Measurements from ENCODE around the gene PDE4A. TPM values are rescaled to one million over a fixed set of nuclear protein-coding genes. Genes with fewer than 3 reads are reported as not detected.

Gene PDE4A
- total and polyA plus RNA-seq, 2 of the 13 experiments (the other 11 are each of a cell fraction or from before 2014, with no cell fraction given), result 1.1 to 4.1 TPM

GRCh38 chr19:10417541-10418234 is 2.6 kb upstream of the PDE4A start:
- DNase-seq (ENCODE audit: low spot score) (no peak), FAIRE-seq (no peak), ATAC-seq (no peak)
- in situ Hi-C loops (cut with HindIII; ENCODE audit: extremely low pct_ligation_motif_present, low pct_unique_long_range_greater_than_20kb) (no loop called here), intact Hi-C loops (cut with micrococcal nuclease; ENCODE audit: unreplicated experiment) (no loop called here)
- Histone ChIP-seq H3K79me2 (ENCODE audit: insufficient read depth, low read length) (no peaks in the 10 kb centered on the region), H3K36me3 (replicated peaks in 1 of 2; ENCODE audit: control insufficient read depth in 1 of 2, insufficient read depth in 2 of 2, low read length in 2 of 2) (no peaks in the 10 kb centered on the region), H3K27ac (ENCODE audit: extremely low read length, insufficient read depth, low read length) (no peak overlapping the region), H4K20me1 (ENCODE audit: insufficient read depth, low read length) (no peaks in the 10 kb centered on the region; the same call in 1 of the 2 replicates), H3K4me2 (ENCODE audit: low read depth, low read length) (no peak overlapping the region), H3K9ac (ENCODE audit: insufficient read depth, low read depth, low read length) (no peak overlapping the region), H2AFZ (ENCODE audit: low read length) (no peak overlapping the region), H3K27me3 (ENCODE audit: control insufficient read depth in 1 of 2, insufficient read depth in 2 of 2, low read length in 2 of 2) (peaks cover 18 to 55% of the 10 kb centered on the region in 2 experiments), H3K9me3 (ENCODE audit: low read length) (peaks cover 4% of the 10 kb centered on the region; the same call in 1 of the 2 replicates), H3K4me3 (replicated peaks in 1 of 3; ENCODE audit: insufficient read depth in 1 of 3, low read depth in 2 of 3, low read length in 3 of 3) (no peak overlapping the region; a peak in 1 of 6 replicates), H3K4me1 (ENCODE audit: insufficient read depth, low read length) (peaks cover 39% of the 10 kb centered on the region)
- POLR2A ChIA-PET, result interaction anchor here (1.0 to 1.8 kb wide), 3 partner anchors 14 to 147 kb away, joined by 3 to 12 read pairs (median 3); partner anchors contain the start of genes CDC37 and ICAM1
- CTCF ChIA-PET (ENCODE audit: low intra/inter-chr PET ratio, low total read pairs), result interaction anchor here (3.1 kb wide), 1 partner anchor 14 kb away, joined by 37 read pairs; the partner anchor contains the start of gene CDC37
- WGBS (ENCODE audit: low lambda C conversion rate), result 9% methylated on average over 4 of the region's 30 CpGs
- TF ChIP-seq CSRNP2 (CRISPR knock-in tag; conservative IDR thresholded peaks at IDR 0.05; ENCODE audit: low read depth) (no peak), GTF3A (CRISPR knock-in tag; conservative IDR thresholded peaks at IDR 0.05) (no peak), ZNF776 (CRISPR knock-in tag; IDR thresholded peaks at IDR 0.05) (no peak), JUN (CRISPR knock-in tag; IDR thresholded peaks at IDR 0.05) (no peak), NBN (conservative IDR thresholded peaks at IDR 0.05) (no peak), ZNF572 (CRISPR knock-in tag; IDR thresholded peaks at IDR 0.05) (no peak), GFI1 (CRISPR knock-in tag; IDR thresholded peaks at IDR 0.05; ENCODE audit: borderline replicate concordance) (no peak), MYPOP (CRISPR knock-in tag; IDR thresholded peaks at IDR 0.05) (no peak), ZNF10 (CRISPR knock-in tag; IDR thresholded peaks at IDR 0.05; ENCODE audit: borderline replicate concordance, low read depth) (no peak), LCORL (IDR thresholded peaks at IDR 0.05) (no peak), LCORL (CRISPR knock-in tag; IDR thresholded peaks at IDR 0.05) (no peak)
- no TSS peak for BruUV-seq (replicated peaks)
